Tibial artery (tissue), 4 donors: ENCODE results near the gene SPHK1.

Experiments
- DNase-seq, 2 donors: peaks; one replicate each; pipeline ENCODE4 v3.0.0-alpha.2; 2019
- H3K27ac ChIP-seq, 2 donors: fragments of 200-600 bp; sonication (generic) in 1 of 2; 1 replicate in 1 of 2; 2 replicates in 1 of 2; pipeline ENCODE4 v1.5.1; 2018 to 2019; ENCODE audit warnings: mild to moderate bottlenecking in 1 of 2
- H3K27me3 ChIP-seq, 2 donors: fragments of 200-600 bp; sonication (generic) in 1 of 2; one replicate each; pipeline versions ENCODE4 v1.5.1 to v1.6.0; 2016 to 2019
- H3K36me3 ChIP-seq, 3 donors: fragments of 200-600 bp; sonication (generic) in 2 of 3; one replicate each; pipeline ENCODE4 v1.5.1; 2016 to 2019; ENCODE audit warnings: mild to moderate bottlenecking in 2 of 3
- H3K4me1 ChIP-seq, 4 donors: fragments of 200-600 bp; sonication (generic) in 2 of 4; 1 replicate in 3 of 4; 2 replicates in 1 of 4; pipeline ENCODE4 v1.5.1; 2016 to 2019
- H3K4me3 ChIP-seq, 2 donors: fragments of 200-600 bp; sonication (generic) in 1 of 2; 1 replicate in 1 of 2; 2 replicates in 1 of 2; pipeline ENCODE4 v1.5.1; 2018 to 2019; ENCODE audit warnings: mild to moderate bottlenecking in 2 of 2
- H3K9me3 ChIP-seq, 3 donors: fragments of 200-600 bp; sonication (generic) in 1 of 3; one replicate each; pipeline ENCODE4 v1.5.1; 2016 to 2019
- intact Hi-C: fragments of 100-400 bp; cut with DNase I; formaldehyde crosslinking; loops from one replicate; pipeline ENCODE4 v1.15.0; 2023; ENCODE audit warnings: low total_unique reads
- TF ChIP-seq, protein P1 (sequence below), 2 experiments: fragments of 200-600 bp in 1 of 2; fragments of 450-650 bp in 1 of 2; IDR thresholded peaks; one replicate each; pipeline ENCODE4 v1.5.1; 2017 to 2019; ENCODE audit warnings: antibody characterized with exemption in 2 of 2, mild to moderate bottlenecking in 1 of 2, moderate library complexity in 1 of 2

SPHK1 gene

DNA sequence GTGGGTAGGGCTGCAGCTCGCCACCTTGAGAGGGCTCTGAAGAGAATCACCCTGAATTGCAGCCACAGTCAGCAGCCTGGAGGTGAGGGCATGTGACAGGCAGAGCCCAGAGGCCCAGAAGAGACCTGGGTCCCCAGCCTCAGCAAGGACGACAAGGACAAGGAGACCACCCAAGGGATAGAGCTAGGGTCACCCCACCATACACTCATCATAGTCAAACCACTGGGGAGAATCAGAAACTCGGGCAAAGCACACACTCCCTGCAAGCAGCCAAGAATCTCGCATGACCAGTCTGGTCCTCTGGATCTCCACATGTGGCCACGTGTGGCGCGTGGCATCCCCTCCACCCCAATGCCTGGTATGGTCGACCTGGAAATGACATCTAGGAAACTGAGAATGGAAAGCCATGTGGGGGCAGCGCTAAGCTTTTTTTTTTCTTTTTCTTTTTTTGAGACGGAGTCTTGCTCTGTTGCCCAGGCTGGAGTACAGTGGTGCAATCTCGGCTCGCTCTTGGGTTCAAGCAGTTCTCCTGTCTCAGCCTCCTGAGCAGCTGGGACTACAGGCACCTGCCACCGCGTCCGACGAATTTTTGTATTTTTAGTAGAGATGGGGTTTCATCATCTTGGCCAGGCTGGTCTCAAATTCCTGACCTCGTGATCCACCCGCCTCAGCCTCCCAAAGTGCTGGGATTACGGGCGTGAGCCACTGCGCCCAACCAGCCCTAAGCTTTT lies 4.6 kb upstream of the SPHK1 start:
- Histone ChIP-seq H3K9me3 (no peaks in the 10 kb centered on the region), H3K4me1 (peaks cover 0 to 33% (median 22%) of the 10 kb centered on the region in 4 donors), H3K4me3 (no peak overlapping the region), H3K27me3 (no peaks in the 10 kb centered on the region), H3K36me3 (no peaks in the 10 kb centered on the region), H3K27ac (no peak overlapping the region)
- TF ChIP-seq, protein P1, sequence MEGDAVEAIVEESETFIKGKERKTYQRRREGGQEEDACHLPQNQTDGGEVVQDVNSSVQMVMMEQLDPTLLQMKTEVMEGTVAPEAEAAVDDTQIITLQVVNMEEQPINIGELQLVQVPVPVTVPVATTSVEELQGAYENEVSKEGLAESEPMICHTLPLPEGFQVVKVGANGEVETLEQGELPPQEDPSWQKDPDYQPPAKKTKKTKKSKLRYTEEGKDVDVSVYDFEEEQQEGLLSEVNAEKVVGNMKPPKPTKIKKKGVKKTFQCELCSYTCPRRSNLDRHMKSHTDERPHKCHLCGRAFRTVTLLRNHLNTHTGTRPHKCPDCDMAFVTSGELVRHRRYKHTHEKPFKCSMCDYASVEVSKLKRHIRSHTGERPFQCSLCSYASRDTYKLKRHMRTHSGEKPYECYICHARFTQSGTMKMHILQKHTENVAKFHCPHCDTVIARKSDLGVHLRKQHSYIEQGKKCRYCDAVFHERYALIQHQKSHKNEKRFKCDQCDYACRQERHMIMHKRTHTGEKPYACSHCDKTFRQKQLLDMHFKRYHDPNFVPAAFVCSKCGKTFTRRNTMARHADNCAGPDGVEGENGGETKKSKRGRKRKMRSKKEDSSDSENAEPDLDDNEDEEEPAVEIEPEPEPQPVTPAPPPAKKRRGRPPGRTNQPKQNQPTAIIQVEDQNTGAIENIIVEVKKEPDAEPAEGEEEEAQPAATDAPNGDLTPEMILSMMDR (IDR thresholded peaks at IDR 0.05), result no peak
- no peak for DNase-seq
- intact Hi-C loops, result no loop called here

DNA sequence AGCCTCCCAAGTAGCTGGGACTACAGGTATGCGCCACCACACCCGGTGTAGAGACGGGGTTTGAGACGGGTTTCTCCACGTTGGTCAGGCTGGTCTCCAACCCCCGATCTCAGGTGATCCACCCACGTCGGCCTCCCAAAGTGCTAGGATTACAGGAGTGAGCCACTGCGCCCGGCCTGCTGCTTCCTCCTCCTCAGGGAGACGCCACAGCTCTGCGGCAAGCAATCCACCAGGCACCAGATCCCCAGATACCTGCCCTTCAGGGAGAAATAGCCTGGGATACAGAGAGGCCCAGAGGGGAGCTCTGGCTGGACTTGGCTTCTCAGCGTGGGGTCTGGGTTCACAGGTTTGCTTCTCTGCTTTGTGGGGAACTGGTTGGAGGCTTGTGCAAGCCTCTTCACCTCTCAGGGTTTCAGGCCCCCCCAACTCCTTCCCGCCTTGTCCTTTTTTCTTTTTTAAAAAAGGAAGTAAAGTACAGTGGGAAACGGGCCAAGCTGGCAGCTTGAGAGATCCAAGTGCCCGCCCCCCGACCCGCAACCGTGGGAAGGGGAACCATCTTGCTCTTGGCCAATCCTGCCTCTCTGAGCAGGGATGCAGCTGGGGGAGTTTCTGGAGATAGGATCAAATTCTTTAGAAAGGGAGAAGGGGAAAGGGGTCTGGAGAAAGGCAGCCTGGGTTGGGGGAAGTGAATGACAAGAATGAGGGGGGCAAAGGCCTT lies 2.6 kb upstream of the SPHK1 start:
- Histone ChIP-seq H3K9me3 (no peaks in the 10 kb centered on the region), H3K36me3 (no peaks in the 10 kb centered on the region), H3K27me3 (no peaks in the 10 kb centered on the region), H3K4me3 (peak overlapping the region in 1 of 2 donors; percentile 57), H3K4me1 (peaks cover 5 to 45% (median 38%) of the 10 kb centered on the region in 4 donors), H3K27ac (no peak overlapping the region)
- TF ChIP-seq, protein P1 (IDR thresholded peaks at IDR 0.05), result no peak
- no peak for DNase-seq
- intact Hi-C loops, result no loop called here

- TF ChIP-seq, protein P1 (IDR thresholded peaks at IDR 0.05), result no peak
- peak overlapping the region; percentile 76 to 82 for H3K27ac ChIP-seq
- no peaks in the 10 kb centered on the region for H3K36me3 ChIP-seq
- intact Hi-C loops, result no loop called here
- peaks cover 5 to 45% (median 38%) of the 10 kb centered on the region in 4 donors for H3K4me1 ChIP-seq
- no peaks in the 10 kb centered on the region for H3K9me3 ChIP-seq
- peak overlapping the region; percentile 56 to 57 for H3K4me3 ChIP-seq
- no peak for DNase-seq
- no peaks in the 10 kb centered on the region for H3K27me3 ChIP-seq
Measured at GRCh38 chr17:76382351-76382802, 2.0 kb upstream of the SPHK1 start.

- Histone ChIP-seq H3K36me3 (no peaks in the 10 kb centered on the region), H3K27me3 (no peaks in the 10 kb centered on the region), H3K4me1 (peaks cover 5 to 45% (median 38%) of the 10 kb centered on the region in 4 donors), H3K9me3 (no peaks in the 10 kb centered on the region), H3K4me3 (peak overlapping the region; percentile 56 to 57), H3K27ac (peak overlapping the region; percentile 76 to 82)
- no peak for DNase-seq
- TF ChIP-seq, protein P1 (IDR thresholded peaks at IDR 0.05), result no peak
- intact Hi-C loops, result no loop called here
Measured at GRCh38 chr17:76382803-76383545, 1.4 kb upstream of the SPHK1 start.

DNA sequence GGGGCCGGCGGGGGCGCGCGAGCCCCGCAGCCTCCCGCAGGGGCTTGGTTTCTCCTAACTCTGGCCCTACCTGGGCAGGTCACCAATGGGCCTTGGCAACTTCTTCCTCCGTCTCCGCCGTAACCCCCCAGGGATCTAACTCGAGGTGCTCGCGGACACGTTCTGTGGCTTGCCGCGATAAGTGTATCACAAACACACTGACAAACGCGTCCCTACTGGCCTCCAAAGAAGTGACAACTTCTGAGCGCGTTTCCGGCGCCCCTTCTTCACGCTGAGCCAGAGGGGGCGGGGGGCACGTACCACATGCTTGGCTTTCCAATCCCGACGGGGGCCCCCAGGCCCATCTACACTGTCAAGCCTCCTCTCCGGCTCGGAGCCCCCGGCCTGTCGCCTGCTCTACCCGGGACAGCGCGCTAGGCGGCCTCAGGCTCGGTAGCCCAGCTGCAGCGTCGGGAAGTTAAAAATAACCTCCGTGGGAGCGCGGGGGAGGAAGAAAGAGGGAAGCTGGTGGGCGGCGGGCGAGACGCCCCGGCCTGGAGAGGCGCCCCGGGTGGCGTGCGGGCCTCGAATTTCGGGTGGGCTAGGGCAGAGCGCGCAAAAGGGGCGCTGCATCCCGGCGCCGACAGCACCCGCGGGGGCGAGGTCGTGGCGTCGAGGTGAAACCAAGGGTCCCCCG lies 725 bp upstream of the SPHK1 start:
- Histone ChIP-seq H3K36me3 (no peaks in the 10 kb centered on the region), H3K4me1 (peaks cover 5 to 45% (median 38%) of the 10 kb centered on the region in 4 donors), H3K4me3 (peak overlapping the region; percentile 56 to 57), H3K27me3 (no peaks in the 10 kb centered on the region), H3K9me3 (no peaks in the 10 kb centered on the region), H3K27ac (peak overlapping the region; percentile 76 to 82)
- TF ChIP-seq, protein P1 (IDR thresholded peaks at IDR 0.05), result peak in 1 of 2 experiments; percentile 41
- intact Hi-C loops, result no loop called here
- no peak for DNase-seq
